Uterus (tissue), 2 donors: ENCODE measurements around the gene CC2D2A.

Experiments
- POLR2A ChIP-seq, 2 donors: fragments of 450-650 bp; IDR thresholded peaks; one replicate each; pipeline ENCODE4 v1.6.1; 2016; ENCODE audit warnings: antibody characterized with exemption in 2 of 2, mild to moderate bottlenecking in 1 of 2, moderate library complexity in 1 of 2
- TF ChIP-seq, protein P1 (sequence below), 4 experiments: fragments of 200-600 bp in 2 of 4; fragments of 450-650 bp in 2 of 4; sonication (generic) in 2 of 4; IDR thresholded peaks; one replicate each; pipeline ENCODE4 v1.5.1; 2016 to 2019; ENCODE audit warnings: antibody characterized with exemption in 4 of 4, mild to moderate bottlenecking in 2 of 4, moderate library complexity in 1 of 4

GRCh38 chr4:15557786-15558550 is 88.3 kb downstream of the CC2D2A start:
- TF ChIP-seq POLR2A (IDR thresholded peaks at IDR 0.05), result no peak
- TF ChIP-seq, protein P1, sequence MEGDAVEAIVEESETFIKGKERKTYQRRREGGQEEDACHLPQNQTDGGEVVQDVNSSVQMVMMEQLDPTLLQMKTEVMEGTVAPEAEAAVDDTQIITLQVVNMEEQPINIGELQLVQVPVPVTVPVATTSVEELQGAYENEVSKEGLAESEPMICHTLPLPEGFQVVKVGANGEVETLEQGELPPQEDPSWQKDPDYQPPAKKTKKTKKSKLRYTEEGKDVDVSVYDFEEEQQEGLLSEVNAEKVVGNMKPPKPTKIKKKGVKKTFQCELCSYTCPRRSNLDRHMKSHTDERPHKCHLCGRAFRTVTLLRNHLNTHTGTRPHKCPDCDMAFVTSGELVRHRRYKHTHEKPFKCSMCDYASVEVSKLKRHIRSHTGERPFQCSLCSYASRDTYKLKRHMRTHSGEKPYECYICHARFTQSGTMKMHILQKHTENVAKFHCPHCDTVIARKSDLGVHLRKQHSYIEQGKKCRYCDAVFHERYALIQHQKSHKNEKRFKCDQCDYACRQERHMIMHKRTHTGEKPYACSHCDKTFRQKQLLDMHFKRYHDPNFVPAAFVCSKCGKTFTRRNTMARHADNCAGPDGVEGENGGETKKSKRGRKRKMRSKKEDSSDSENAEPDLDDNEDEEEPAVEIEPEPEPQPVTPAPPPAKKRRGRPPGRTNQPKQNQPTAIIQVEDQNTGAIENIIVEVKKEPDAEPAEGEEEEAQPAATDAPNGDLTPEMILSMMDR (IDR thresholded peaks at IDR 0.05), result no peak
